Activated CD8-positive, alpha-beta memory T cell treated with anti-CD3 and anti-CD28 coated beads, Interleukin-2, amount 50 U/mL, for 48 hours (primary cell): Measurements from ENCODE around the gene TUBB6.
A peak's percentile ranks its signal among the peaks of the same experiment; 100 is the strongest.

Experiments
- DNase-seq: peaks from one replicate; pipeline ENCODE4 v3.0.0-alpha.2; 2020

The TUBB6 gene

DNA sequence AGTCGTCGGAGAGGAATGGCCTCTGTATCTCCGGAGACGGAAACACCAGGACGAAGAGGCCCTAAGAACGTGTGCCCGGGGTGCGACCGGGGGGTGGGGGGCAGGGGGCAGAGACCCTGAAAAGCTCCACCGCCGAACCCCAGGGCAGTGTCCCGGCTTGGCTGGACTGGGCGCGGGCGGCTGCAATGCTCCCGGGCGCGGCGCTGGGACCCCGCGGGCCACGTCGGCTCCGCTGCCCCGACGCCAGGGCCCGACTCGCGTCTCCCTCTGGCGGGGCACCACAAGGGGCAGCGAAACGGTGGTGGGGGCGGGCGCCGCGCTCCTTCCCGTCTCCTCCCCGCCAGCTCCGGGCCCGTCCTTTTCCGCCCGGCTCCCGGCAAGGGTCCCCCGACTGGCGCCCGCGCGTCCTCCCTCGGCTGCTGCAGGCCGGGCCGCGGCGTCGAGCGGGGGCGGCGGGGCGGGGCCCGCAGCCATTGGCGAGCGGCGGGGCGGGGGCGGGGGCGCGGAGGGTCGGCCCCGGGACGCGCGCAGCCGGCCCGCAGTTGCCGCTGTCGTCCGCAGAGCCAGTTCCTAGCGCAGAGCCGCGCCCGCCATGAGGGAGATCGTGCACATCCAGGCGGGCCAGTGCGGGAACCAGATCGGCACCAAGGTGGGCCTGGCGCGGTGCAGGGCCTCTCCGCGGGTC lies at the start of gene TUBB6:
Gene TUBB6 (plus strand): TSS at position 541 of the 685 bp plus-strand sequence. CDS start 52 bp downstream, at position 593.
- DNase-seq = peak; percentile 67

DNA sequence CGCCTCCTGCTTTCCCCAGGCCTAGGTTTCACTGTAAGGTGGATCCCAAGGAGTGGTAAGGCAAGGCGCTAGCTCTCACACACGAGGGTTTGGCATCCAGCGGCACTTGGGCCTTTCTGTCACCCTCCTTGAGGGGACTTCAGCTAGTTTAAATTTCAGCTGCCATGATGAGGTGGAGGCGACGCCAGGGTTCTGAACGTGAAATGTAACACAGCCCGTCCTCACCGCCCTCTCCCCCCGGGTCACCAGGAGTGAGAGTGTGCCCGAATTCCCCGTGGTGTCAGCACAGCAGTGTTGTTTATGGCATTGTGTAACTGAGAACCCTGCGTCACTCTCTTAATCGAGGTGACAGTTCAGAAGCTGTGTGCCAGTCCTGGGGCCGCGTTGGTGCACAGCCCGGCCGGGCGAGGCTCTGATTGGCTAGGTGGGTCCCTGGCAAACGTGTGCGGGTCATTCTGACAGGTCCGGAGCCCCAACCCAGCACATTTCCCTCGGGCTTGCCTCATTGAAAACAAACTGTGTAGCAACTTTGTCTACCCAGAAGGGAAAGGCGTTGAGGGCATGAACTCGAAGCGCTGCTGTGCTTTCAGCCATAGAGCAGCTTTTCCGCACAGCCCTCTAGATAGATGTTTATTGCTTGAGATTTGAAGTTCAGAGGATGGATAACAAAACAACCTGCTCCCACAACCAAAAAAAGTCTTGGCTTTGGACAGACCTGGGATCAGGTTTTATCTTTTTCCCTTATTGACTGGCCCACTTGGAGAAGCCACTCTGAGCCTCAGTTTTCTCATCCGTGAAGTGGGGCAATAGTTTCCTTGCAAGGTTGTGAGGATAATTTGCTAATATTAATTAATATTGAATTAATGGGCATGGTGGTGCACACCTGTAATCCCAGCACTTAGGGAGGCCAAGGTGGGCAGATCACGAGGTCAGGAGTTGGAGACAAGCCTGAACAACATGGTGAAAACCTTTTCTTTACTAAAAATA lies 49.0 kb upstream of the TUBB6 start:
- DNase-seq = no peak

DNA sequence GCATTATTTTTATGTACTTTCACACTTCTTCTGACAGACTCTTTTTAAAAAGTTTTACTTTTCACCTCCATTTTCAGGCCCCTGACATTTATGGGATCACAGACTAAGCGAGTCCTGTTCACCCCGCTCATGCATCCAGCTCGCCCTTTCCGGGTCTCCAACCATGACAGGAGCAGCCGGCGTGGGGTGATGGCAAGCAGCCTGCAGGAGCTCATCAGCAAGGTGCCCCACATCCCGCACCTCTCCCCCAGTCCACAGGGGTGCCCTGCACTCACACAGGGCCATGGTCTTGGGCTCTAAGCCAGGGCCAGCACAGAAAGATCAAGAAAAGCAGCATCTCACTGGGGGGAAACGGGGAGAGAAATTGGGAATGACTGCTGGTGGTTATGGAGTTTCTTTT lies 45.3 kb upstream of the TUBB6 start:
- DNase-seq = no peak

DNA sequence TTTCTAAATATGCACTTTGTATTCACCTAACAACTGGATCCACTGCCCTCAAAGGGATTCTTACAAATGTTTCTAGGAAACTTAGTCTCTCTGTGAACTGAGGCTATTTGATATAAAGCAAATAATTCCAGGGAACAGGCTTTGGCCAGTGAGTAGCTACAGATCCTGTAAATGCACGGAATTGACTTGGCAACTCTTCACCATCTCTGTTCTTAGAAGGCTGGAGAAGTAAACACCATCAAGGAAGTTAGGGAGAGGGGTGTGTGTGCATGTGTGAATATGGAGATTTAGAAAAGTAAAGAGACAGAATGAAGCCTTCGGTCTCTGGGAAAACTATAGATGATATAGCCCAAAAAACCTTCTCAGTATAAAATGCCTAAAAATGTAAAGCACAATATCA lies 43.2 kb upstream of the TUBB6 start:
- DNase-seq = no peak

DNA sequence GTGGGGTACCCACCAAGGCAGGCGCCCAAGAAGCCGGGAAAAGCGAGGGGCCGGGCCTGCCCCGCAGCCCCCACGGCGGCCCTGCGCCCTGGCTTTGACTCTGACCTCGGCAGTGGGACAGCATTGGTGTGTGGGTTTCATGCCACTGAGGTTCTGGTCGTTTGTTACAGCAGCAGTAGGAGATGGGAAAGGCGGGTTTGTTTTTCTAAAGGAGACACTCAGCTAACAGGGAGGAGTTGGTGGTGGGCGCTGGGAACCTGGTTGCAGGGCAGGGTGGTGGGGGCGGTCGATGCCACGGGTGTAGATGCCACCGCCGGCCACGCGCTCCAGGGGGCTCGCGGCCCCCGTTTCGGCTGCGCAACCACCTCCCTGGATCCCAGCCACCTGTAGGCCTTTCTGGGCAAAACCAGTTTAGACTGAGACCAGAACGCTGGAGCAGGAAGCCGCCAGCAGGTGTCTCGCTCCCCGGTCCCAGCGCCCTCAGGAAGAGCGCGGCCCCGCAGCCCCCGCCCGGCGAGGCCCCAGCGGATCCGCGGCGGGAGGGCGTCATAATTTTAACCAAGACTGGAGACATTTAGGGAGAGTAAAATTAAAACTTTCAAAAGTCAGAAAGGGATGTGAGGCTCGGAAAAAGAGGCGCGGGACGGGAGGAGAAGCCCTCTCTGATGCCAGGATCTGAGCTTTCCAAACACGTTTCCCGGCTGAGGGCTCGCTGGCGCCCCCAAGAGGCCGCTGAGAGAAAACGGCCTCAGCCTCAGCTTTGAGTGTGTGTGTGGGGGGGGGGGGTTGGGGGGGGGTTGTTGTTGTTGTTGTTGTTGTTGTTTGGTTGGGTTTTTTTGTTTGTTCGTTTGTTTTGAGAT lies 36.4 kb upstream of the TUBB6 start:
- peak; percentile 85 for DNase-seq

DNA sequence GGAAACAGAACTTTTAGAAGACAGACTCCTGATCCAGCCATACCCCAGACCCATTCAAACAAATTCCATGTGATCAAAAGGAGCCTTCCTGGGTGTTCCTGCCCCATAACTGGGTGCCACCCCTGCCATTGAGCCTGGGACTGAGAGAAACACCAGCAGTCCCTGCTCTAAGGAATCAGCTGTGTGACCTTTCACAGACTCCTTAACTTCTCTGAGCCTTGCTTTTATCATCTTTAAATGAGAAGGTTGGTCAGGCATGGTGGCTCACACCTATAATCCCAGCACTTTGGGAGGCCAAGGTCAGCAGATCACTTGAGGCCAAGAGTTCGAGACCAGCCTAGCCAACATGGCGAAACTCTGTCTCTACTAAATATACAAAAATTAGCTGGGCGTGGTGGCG lies 33.2 kb upstream of the TUBB6 start:
- DNase-seq = no peak

DNA sequence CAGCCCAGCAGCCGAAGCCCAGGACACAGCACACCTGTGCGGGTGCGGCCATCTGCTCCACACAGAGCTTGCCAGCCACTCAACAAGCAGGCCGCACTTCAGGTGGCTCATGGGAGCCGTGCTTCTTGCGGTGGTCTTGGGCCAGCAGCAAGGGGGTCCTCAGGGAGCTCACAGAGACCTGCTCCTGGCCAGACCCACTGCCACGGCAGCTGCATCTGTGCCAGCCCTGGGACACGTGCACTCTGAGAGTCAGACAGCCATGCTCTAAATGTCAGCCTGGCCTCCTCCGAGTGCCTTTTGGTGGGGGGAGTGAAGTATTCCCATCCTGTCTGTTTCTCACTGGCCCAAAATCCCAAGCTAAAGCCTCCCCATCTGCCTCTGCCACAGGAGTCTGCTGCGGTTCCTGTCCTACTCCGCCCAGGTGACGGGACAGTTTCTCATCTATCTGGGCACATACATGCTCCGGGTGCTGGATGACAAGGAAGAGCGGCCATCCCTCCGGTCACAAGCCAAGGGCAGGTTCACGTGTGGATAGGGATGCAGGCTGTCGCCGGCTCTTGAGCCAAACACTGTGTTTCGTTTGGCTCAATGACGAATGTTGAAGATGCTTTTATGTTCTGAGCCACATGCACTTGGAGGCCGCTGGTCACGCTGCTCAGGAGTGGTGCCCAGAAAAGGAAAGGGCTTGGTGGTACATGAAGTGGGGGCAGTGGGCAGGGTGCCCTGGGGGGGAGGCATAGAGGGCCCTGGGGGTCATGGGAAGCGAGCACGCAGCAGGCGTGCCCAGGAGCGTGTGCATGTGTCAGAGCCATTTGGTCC lies 31.1 kb upstream of the TUBB6 start:
- DNase-seq = no peak

DNA sequence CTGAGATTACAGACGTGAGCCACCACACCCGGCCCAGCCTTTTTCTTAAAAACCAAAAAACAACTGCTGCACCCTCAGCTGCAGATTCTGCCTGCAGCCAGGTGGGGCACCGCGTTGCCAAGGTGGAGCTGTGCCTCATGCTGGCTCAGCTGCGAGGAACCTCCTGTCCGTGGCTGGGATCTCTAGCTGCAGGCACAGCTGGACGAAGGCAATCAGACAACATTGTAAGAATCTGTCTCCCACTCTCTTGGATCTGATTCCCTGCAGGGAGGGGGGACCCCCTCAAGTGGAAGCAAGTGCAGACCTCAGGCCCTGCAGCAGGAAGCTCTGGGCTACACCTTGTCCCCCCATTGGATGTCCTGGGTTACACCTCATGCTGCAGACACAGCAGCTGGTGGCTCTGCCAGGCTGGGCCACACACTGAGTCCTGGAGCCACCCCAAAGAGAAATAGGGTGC lies 29.8 kb upstream of the TUBB6 start:
- DNase-seq = no peak

DNA sequence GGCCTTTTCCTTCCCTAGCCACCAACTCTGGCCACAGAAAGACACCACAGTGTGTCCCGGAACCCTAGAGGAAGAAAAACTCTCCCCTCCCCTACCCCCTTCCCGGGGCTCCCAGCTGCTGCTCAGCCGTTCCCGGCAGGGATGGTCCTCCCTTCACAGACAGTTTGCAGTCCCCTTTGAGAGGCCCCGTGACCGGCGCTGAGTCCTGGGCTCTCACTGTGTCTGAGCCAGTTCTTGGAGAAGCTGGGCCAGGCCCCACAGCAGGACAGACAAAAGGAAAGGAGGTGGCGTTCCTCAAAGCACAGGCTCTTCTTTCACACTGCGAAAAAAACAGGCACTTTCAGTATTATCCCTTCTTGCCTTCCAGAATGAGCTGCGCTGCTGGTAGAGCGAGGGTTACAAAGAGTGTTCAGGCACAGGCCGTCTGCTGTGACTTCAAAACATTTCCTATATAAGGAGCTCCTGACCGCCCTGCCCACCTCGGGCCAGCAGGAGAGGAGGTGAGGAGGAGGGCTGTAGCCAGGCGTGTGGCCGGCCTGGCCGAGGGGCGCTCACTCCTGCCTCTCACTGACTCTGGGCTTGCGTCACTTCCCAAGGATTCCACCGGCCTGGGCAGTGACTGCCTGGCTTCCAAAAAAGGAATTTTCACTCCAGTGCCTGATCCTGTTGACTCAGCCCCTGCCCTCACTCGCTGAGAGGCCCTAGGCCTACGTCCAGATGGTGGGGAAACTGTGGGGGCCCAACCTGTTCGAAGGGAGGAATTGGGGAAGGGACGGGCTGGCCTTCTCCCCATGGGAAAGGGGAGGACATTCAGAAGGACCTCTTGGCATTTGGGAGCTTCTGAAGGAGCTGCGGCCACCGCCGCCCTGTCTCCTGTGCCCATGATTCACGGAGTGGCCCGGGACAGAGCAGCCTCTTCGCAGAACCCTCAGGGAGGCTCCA lies 29.0 kb upstream of the TUBB6 start:
- DNase-seq = no peak

DNA sequence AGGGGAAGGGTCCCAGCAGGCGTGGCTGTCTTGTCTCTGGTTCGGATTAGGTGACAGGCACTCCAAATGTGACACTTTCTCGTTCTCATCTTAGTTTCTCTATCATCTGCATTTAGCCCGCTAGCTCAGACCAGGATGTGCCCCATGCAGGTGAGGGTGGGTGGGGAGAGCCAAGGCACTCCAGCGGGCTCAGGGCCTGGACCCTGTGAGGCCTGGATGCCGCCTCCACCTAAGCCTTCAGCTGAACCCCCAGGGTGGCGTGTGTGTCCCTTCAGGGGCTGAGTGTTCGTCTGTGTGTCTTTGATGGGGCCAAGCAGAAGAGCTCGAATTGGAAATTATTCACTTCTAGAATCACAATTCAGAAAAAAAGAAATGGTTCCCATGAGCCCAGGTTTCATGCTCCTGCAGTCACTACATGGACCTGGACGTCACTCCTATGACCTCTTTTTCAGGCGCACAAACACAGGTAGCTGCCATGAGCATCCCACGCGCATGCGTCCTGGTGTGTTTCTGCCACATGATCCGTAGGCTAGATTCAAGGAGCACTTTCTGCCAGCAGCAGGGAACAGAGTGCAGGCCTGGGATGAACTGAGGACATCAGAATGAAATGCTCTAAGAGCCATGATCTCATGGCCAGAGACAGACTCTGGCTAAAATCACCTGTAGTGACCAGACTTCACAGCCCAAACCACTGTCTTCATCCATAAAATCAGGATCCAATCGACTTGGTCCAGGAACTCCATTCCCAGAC lies 28.1 kb upstream of the TUBB6 start:
- DNase-seq = no peak

DNA sequence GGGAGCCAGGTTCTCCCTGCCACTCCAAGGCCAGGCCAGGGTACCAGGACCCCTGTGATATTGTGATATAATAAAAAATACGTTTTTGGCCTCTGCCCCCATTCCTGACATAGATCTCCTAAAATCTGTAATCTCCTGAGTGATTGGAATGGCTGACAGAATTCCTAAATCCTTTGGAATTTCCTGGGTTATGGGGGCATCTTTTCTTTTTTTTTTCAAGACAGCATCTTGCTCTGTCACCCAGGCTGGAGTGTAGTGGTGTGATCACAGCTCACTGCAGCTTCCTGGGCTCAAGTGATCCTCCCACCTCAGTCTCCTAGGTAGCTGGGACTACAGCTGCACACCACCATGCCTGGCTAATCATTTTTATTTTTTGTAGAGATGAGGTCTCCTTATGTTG lies 26.2 kb upstream of the TUBB6 start:
- no peak for DNase-seq

DNA sequence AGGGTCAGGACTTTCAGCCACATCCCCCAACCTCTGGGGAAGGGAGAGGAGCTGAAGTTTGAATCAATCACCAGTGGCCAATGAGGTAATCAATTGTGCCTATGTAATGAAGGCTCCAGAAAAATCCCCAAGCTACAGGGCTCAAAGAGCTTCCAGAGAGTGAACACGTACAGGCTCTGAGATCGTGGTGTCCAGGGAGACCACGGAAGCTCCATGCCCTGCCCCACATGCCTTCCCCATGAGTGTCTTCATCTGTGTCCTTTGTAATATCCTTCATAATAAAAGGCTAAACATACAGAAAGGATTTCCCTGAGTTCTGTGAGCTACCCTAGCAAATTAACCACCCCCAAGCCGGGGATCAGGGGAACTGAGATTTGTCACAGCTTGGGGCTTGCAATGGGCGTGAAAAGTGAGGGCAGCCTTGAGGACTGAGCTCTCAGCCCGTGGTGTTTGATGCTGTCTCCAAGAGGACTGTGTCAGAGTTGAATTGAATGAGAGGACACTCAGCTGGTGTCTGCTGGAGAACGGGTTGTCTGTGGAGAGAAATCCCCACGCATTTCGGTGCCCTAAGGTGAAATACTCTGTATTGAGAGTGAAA lies 25.5 kb upstream of the TUBB6 start:
- no peak for DNase-seq

DNA sequence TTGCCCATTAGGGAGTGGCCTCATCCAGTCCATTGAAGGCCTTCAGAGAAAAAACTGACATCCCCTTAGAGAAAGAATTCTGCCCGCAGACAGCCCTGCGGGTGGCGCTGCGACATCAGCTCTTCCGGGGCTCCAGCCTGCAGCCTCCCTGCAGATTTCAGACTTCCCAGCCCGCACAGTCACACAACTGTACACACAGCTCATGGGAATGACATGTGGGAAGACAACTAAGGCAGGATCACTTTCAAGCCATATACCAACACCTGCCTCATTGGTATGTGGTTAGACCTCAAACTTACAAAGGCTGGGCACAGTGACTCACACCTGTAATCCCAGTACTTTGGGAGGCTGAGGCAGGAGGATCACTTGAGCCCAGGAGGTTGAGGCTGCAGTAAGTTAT lies 24.8 kb upstream of the TUBB6 start:
- no peak for DNase-seq

DNA sequence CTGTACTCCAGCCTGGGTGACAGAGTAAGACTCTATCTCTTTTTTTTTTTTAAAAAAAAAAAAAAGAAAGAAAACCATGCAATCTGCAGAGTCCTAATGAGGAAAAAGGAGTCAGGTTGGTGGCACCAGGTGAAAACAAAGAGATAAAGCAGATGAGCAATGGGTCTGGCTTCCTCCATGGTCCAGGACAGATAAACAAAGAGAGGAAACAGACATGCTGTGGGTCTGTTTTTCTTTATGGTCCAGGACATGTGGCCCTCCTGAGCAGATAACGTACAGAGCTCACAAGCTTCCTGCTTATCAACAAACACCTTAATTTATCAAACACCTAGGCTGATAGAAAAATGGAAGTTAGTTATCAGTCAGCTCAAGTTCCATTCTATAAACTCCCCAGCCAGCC lies 24.4 kb upstream of the TUBB6 start:
- no peak for DNase-seq

DNA sequence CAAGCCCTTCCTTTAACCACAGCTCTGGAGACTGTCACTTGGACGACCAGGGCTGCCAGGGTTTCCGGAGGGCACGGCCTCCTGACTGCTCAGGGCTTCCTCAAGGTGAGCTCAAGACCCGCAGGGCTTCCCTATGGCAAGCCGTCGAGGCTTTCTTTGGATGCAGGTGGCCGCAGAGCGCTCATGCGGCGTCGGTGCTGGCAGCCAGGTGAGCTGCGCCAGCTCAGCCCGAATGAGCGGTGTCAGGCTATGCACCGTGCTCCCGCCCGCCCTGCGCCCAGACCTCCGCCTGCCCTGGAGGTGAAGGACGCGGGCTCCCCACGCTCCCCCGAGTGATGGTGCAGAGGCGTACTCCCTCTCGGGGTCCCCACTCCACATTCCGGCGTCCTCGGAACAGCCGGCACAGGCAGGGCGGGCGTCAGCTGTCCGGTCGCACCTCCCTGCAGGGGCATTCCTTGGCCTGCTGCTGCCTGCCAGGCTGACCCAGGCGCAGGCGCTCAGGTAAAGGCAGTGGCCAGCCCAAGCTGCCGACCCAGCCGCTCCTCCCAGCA lies 20.8 kb upstream of the TUBB6 start:
- no peak for DNase-seq

DNA sequence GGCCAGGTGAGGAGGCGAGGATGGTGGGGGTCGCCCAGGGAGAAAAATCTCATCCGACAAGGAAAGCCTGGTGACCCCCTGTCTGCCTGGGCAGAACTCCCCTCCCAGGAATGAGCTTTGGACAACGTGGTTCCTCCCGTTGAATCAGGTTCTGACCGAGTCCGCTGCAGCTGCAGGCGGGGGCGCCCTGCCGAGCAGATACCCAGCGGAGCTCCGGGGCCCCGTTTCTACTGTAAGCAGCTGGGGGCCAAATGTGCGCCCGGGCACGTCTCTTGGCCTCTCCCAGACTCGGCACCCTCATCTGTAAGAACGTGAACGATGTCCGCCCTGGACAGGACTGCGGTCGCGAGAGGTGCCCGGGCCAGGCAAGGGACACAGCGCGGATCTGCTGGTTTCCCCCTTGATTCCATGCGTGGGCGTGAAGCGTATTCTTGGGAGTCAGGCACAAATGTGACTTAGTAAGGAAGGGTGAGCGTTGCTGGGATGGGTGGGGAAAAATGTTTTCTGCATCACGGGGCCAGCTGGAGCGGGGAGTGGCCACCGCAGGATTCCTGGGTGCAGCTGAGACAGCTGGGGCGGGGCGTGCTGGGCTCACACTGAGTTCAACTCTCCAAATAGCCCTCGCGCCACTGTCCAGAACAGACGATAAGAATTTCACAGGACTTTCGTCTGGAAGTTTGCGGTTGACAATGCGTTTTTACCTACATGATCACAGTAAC lies 20.2 kb upstream of the TUBB6 start:
- DNase-seq = no peak

DNA sequence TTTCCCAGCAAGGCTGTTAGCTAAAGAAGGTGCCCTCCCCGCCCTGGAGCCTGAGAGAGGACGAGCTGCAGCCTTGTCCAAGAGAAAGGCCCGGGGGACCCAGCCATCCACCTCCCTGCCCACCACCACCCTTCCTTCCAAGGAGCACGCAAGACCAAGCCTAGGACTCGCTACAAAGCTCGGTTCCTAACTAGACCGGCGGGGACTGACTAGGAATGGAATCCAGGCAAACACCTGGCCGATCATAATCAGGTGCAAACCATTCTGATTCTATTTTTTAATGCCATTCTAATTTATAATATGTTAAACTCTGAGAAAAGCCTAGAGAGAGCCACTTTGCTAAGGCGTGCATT lies 19.7 kb upstream of the TUBB6 start:
- DNase-seq = no peak

DNA sequence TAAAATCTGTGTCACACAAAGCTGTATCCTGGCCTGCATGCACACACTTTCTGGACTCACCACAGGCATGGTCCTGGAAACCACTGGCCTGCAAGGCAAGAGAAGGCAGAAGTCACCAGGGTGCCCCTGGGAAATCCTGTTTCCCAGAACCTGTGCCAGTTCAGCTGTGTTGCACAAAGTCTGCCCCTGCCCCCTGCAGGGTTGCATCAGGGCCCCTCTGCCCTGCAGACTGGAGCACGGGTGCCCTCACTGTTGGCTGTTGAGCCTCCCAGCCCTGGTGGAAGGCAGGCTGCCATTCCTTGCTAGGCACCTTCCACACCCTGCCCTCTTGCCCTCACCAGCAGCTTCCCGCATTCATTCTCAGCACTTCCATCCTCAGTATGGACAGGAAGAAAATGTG lies 18.0 kb upstream of the TUBB6 start:
- DNase-seq = no peak

DNA sequence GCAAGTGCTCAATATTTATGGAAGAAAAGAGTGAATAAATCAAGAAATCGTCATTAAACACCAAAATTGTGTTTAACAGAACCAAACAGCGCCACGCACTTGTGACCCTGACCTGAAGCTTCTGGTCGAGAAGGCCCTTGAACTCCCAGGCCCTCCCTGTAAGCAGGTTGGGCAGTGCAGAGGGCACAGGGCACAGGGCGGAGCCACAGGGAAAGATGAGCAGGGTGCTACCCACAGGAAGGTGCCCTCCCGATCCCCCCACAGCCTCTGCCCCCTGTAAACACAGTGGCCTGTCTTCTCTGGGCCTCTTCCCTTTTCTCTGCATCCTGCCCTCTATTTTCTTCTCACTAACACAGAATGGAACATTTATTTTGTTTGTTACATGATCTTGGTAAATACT lies 16.9 kb upstream of the TUBB6 start:
- no peak for DNase-seq
